H9 (cell line): ENCODE results near the gene GOLGA6L7. TPM values are rescaled to one million over a fixed set of nuclear protein-coding genes. Genes with fewer than 3 reads are reported as not detected.
"Not testable (repeated sequence)": the region's sequence is repeated elsewhere in the genome, so short reads cannot be mapped to it uniquely, and the experiment has no call there.

Experiments used
- DNase-seq: peaks from one replicate; pipeline ENCODE4 v3.0.0-alpha.2; 2017
- H2AFZ ChIP-seq: one replicate; pipeline ENCODE4 v1.6.1; 2013; ENCODE audit warnings: mild to moderate bottlenecking, low read length, control low read depth, moderate library complexity
- H2AK5ac ChIP-seq: 2 replicates; pipeline ENCODE4 v1.6.1; 2013; ENCODE audit warnings: low read length, control low read depth, mixed read lengths; ENCODE audit not compliant: insufficient read length
- H2BK120ac ChIP-seq: one replicate; pipeline ENCODE4 v1.6.1; 2013; ENCODE audit warnings: low read depth, mild to moderate bottlenecking, low read length, control low read depth, inconsistent platforms; ENCODE audit not compliant: poor library complexity, severe bottlenecking
- H2BK12ac ChIP-seq: 2 replicates; pipeline ENCODE4 v1.6.1; 2013; ENCODE audit warnings: low read length, control low read depth, mixed read lengths, low read depth; ENCODE audit not compliant: insufficient read length
- H2BK15ac ChIP-seq: 2 replicates; pipeline ENCODE4 v1.6.1; 2013; ENCODE audit warnings: low read depth, low read length, control low read depth
- H2BK20ac ChIP-seq: one replicate; pipeline ENCODE4 v1.6.1; 2013; ENCODE audit warnings: low read depth, mild to moderate bottlenecking, low read length, control low read depth, inconsistent platforms; ENCODE audit not compliant: poor library complexity, severe bottlenecking
- H2BK5ac ChIP-seq: 2 replicates; pipeline ENCODE4 v1.6.1; 2013; ENCODE audit warnings: low read length, control low read depth, mixed read lengths; ENCODE audit not compliant: insufficient read length
- H3K14ac ChIP-seq: 2 replicates; pipeline ENCODE4 v1.6.1; 2013; ENCODE audit warnings: low read length, control low read depth; ENCODE audit not compliant: insufficient read depth
- H3K18ac ChIP-seq: 2 replicates; pipeline ENCODE4 v1.6.1; 2013; ENCODE audit warnings: low read depth, mild to moderate bottlenecking, mixed read lengths, low read length, control low read depth; ENCODE audit not compliant: insufficient read length
- H3K23ac ChIP-seq: 2 replicates; pipeline ENCODE4 v1.6.1; 2013; ENCODE audit warnings: low read length, control low read depth, mixed read lengths, low read depth; ENCODE audit not compliant: insufficient read length
- H3K23me2 ChIP-seq: 2 replicates; pipeline ENCODE4 v1.6.1; 2013; ENCODE audit warnings: low read depth, mild to moderate bottlenecking, mixed read lengths, low read length, control low read depth; ENCODE audit not compliant: insufficient read length, poor library complexity, severe bottlenecking
- H3K27ac ChIP-seq: 2 replicates; pipeline ENCODE4 v1.5.1; 2013; ENCODE audit warnings: low read length, control low read depth, mixed read lengths, low read depth; ENCODE audit not compliant: insufficient read length
- H3K27me3 ChIP-seq: 2 replicates; pipeline ENCODE4 v1.6.1; 2013; ENCODE audit warnings: low read length, control low read depth, inconsistent platforms; ENCODE audit not compliant: insufficient read depth
- H3K4ac ChIP-seq: 2 replicates; pipeline ENCODE4 v1.6.1; 2013; ENCODE audit warnings: low read depth, mild to moderate bottlenecking, control low read depth, inconsistent platforms, low read length, moderate library complexity
- H3K4me1 ChIP-seq: 2 replicates; pipeline ENCODE4 v1.6.1; 2013; ENCODE audit warnings: low read length, control low read depth, inconsistent platforms; ENCODE audit not compliant: insufficient read depth
- H3K4me2 ChIP-seq: 2 replicates; pipeline ENCODE4 v1.6.1; 2013; ENCODE audit warnings: low read length, control low read depth, mixed read lengths; ENCODE audit not compliant: insufficient read length, insufficient read depth
- H3K56ac ChIP-seq: 2 replicates; pipeline ENCODE4 v1.6.1; 2013; ENCODE audit warnings: low read depth, mild to moderate bottlenecking, mixed read lengths, low read length, control low read depth; ENCODE audit not compliant: insufficient read length
- H3K79me1 ChIP-seq: 2 replicates; pipeline ENCODE4 v1.6.1; 2013; ENCODE audit warnings: low read depth, mild to moderate bottlenecking, moderate library complexity, low read length, control low read depth, inconsistent platforms; ENCODE audit not compliant: insufficient read depth, poor library complexity, severe bottlenecking
- H3K79me2 ChIP-seq: 2 replicates; pipeline ENCODE4 v1.6.1; 2013; ENCODE audit warnings: low read length, control low read depth, inconsistent platforms; ENCODE audit not compliant: insufficient read depth
- H3K9ac ChIP-seq: 2 replicates; pipeline ENCODE4 v1.6.1; 2013; ENCODE audit warnings: low read length, control low read depth, mixed read lengths; ENCODE audit not compliant: insufficient read length; ENCODE audit errors: extremely low read depth
- H3K9me3 ChIP-seq: one replicate; pipeline ENCODE4 v1.6.1; 2013; ENCODE audit warnings: low read depth, low read length, inconsistent platforms; ENCODE audit not compliant: control insufficient read depth
- H3T11ph ChIP-seq: one replicate; pipeline ENCODE4 v1.6.1; 2013; ENCODE audit warnings: mild to moderate bottlenecking, low read length, control low read depth, inconsistent platforms
- H4K20me1 ChIP-seq: one replicate; pipeline ENCODE4 v1.6.1; 2013; ENCODE audit not compliant: control insufficient read depth, insufficient read length, insufficient read depth
- H4K5ac ChIP-seq: 2 replicates; pipeline ENCODE4 v1.6.1; 2013; ENCODE audit warnings: low read depth, mild to moderate bottlenecking, mixed read lengths, low read length, control low read depth; ENCODE audit not compliant: insufficient read length
- H4K8ac ChIP-seq: replicated peaks from 2 replicates; pipeline ENCODE4 v1.6.1; 2013; ENCODE audit warnings: low read length, control low read depth, mixed read lengths, low read depth; ENCODE audit not compliant: insufficient read length
- H4K91ac ChIP-seq: 2 replicates; pipeline ENCODE4 v1.6.1; 2013; ENCODE audit warnings: low read depth, mild to moderate bottlenecking, moderate library complexity, mixed read lengths, low read length, control low read depth; ENCODE audit not compliant: insufficient read length
- H3K27ac Mint-ChIP-seq, 3 experiments: 2 replicates in 2 of 3; 3 replicates in 1 of 3; pipeline ENCODE4 v1.8.0; 2020 to 2021; ENCODE audit warnings: mixed read lengths in 3 of 3, mild to moderate bottlenecking in 1 of 3, moderate library complexity in 1 of 3
- H3K27me3 Mint-ChIP-seq: 2 replicates; pipeline ENCODE4 v1.8.0; 2021; ENCODE audit warnings: low read depth, mild to moderate bottlenecking, moderate library complexity, mixed read lengths
- H3K36me3 Mint-ChIP-seq, 3 experiments: 2 replicates in 2 of 3; 3 replicates in 1 of 3; pipeline ENCODE4 v1.8.0; 2020 to 2021; ENCODE audit warnings: low read depth in 3 of 3, mixed read lengths in 3 of 3; ENCODE audit not compliant: insufficient read depth in 1 of 3
- H3K4me1 Mint-ChIP-seq, 2 experiments: 2 replicates each; pipeline ENCODE4 v1.8.0; 2020; ENCODE audit warnings: mixed read lengths in 2 of 2
- H3K4me3 Mint-ChIP-seq, 2 experiments: 2 replicates in 1 of 2; 3 replicates in 1 of 2; pipeline ENCODE4 v1.8.0; 2020 to 2021; ENCODE audit warnings: mild to moderate bottlenecking in 2 of 2, mixed read lengths in 2 of 2, moderate library complexity in 1 of 2
- H3K9me3 Mint-ChIP-seq, 2 experiments: 2 replicates in 1 of 2; 3 replicates in 1 of 2; pipeline ENCODE4 v1.8.0; 2020; ENCODE audit warnings: mild to moderate bottlenecking in 2 of 2, mixed read lengths in 2 of 2, moderate library complexity in 1 of 2
- WGBS: extraction: QIAGEN DNeasy Blood & Tissue Kit; methylation state at CpG from one replicate; pipeline ENCODE4 v1.1.7; 2013; ENCODE audit warnings: missing lambda C conversion rate, low lambda C conversion rate, mixed read lengths; ENCODE audit not compliant: insufficient read length; ENCODE audit errors: extremely low coverage; 5-methylcytosine and 5-hydroxymethylcytosine counted together
- total RNA-seq: library from RNA; stranded (reverse); gene quantifications from 2 replicates; pipeline ENCODE4 v1.2.1, GENCODE V29; 2021

Gene GOLGA6L7
- total RNA-seq, 1 experiment from 2014 or later, result not detected

GRCh38 chr15:28843520-28843919, 4.9 kb downstream of the GOLGA6L7 start:
- not testable (repeated sequence) for H2BK12ac ChIP-seq, H4K20me1 ChIP-seq, H3K27ac ChIP-seq, H4K91ac ChIP-seq, H2BK15ac ChIP-seq, H3K9ac ChIP-seq, H2BK5ac ChIP-seq, H4K5ac ChIP-seq, H3K79me2 ChIP-seq, H3K4me3 Mint-ChIP-seq, H3K4ac ChIP-seq, H3K23ac ChIP-seq, H4K8ac ChIP-seq, H3K27me3 ChIP-seq, H3T11ph ChIP-seq, H3K9me3 Mint-ChIP-seq, H3K4me1 ChIP-seq, H3K27ac Mint-ChIP-seq, H3K9me3 ChIP-seq, H2BK120ac ChIP-seq, H3K18ac ChIP-seq, H3K79me1 ChIP-seq, H3K4me2 ChIP-seq, H3K14ac ChIP-seq, H3K4me1 Mint-ChIP-seq, H3K23me2 ChIP-seq, H2AFZ ChIP-seq, H3K56ac ChIP-seq, H3K27me3 Mint-ChIP-seq, H2AK5ac ChIP-seq, DNase-seq, H3K36me3 Mint-ChIP-seq, H2BK20ac ChIP-seq
- WGBS, result no CpG with 5 or more reads among the region's 12 CpGs

DNA sequence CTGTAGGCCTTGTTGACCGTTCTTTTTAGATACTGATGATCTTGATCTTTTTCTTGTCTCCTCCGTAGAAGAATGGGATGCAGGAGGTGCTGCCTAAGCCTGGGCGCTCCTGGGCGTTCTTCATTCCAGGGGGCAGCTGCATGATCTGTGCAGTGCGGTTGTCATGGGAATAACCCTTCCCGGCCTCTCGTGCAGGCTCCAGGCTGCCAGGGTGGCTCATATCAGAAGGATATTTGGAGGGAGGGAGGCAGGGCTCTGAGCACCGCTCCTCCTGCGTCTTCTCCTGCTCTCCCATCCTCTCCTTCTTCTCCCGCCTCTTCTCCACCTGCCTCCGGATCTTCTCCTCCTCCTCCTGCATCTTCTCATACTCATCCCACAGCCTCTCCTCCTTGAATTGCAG, 6.2 kb downstream of the GOLGA6L7 start:
- H3K9ac ChIP-seq, H2AK5ac ChIP-seq, H3K9me3 ChIP-seq, H4K20me1 ChIP-seq, H2BK20ac ChIP-seq, H2BK12ac ChIP-seq, H3K4ac ChIP-seq, H2BK120ac ChIP-seq, H3K9me3 Mint-ChIP-seq, H2AFZ ChIP-seq, H3K27ac ChIP-seq, H3K23me2 ChIP-seq, H3K23ac ChIP-seq, H3K79me2 ChIP-seq, H3K56ac ChIP-seq, H2BK15ac ChIP-seq, DNase-seq, H3K27me3 ChIP-seq, H3K36me3 Mint-ChIP-seq, H3K14ac ChIP-seq, H3K4me1 Mint-ChIP-seq, H3K27ac Mint-ChIP-seq, H4K8ac ChIP-seq, H4K5ac ChIP-seq, H3K4me1 ChIP-seq, H3K27me3 Mint-ChIP-seq, H3T11ph ChIP-seq, H3K4me3 Mint-ChIP-seq, H3K4me2 ChIP-seq, H4K91ac ChIP-seq, H3K79me1 ChIP-seq, H3K18ac ChIP-seq, H2BK5ac ChIP-seq: not testable (repeated sequence)
- no CpG with 5 or more reads among the region's 11 CpGs for WGBS
